IMR-90 (cell line): ENCODE results near the gene MAST1. TPM values are rescaled to one million over a fixed set of nuclear protein-coding genes. Genes with fewer than 3 reads are reported as not detected.

ENCODE experiments used
- ATAC-seq: fragments of 200-7000 bp; cut with Tn5 transposase; 2 replicates; pipeline ENCODE4 v1.9.1; 2020; ENCODE audit warnings: low read depth, mild to moderate bottlenecking, moderate library complexity
- BruUV-seq: library from RNA; stranded (reverse); fragments of 400-500 nt; replicated peaks from 2 replicates; lab custom pipeline; 2021; lab: Mats Ljungman, UMichigan
- CTCF ChIA-PET: fragments of 300-600 bp; formaldehyde crosslinking; extraction: SDS; loops from one replicate; lab custom pipeline; 2021; ENCODE audit warnings: antibody characterized with exemption; lab: Yijun Ruan, JAX
- POLR2A ChIA-PET: fragments of 300-600 bp; sonication (Branson Sonifier 250); formaldehyde crosslinking; loops from one replicate; lab custom pipeline; 2022; ENCODE audit warnings: antibody characterized with exemption; ENCODE audit not compliant: unreplicated experiment; lab: Charles Lee
- DNase-seq: peaks from one replicate; pipeline ENCODE4 v3.0.0; 2013
- H2AFZ ChIP-seq: replicated peaks from 2 replicates; pipeline ENCODE3; 2013; ENCODE audit warnings: low read length, mild to moderate bottlenecking; ENCODE audit not compliant: poor library complexity
- H2AK5ac ChIP-seq: 2 replicates; pipeline ENCODE4 v1.6.1; 2013; ENCODE audit warnings: low read depth, low read length, inconsistent platforms
- H2AK9ac ChIP-seq: replicated peaks from 2 replicates; pipeline ENCODE3; 2013; ENCODE audit warnings: mild to moderate bottlenecking, low read depth, low read length, moderate library complexity; ENCODE audit not compliant: poor library complexity
- H2BK120ac ChIP-seq: 2 replicates; pipeline ENCODE4 v1.6.1; 2013; ENCODE audit warnings: low read depth, low read length, inconsistent platforms
- H2BK15ac ChIP-seq: 3 replicates; pipeline ENCODE4 v1.6.1; 2013; ENCODE audit warnings: low read depth, low read length, inconsistent platforms
- H2BK20ac ChIP-seq: 2 replicates; pipeline ENCODE4 v1.6.1; 2013; ENCODE audit warnings: low read depth, mild to moderate bottlenecking, inconsistent platforms, low read length, moderate library complexity
- H2BK5ac ChIP-seq: 2 replicates; pipeline ENCODE4 v1.6.1; 2013; ENCODE audit warnings: mild to moderate bottlenecking, low read depth, low read length, inconsistent platforms; ENCODE audit not compliant: poor library complexity, severe bottlenecking
- H3K14ac ChIP-seq: replicated peaks from 2 replicates; pipeline ENCODE4 v1.6.1; 2013; ENCODE audit warnings: low read depth, low read length, inconsistent platforms
- H3K18ac ChIP-seq: 2 replicates; pipeline ENCODE4 v1.6.1; 2013; ENCODE audit warnings: low read depth, low read length, control low read depth
- H3K23ac ChIP-seq: 2 replicates; pipeline ENCODE4 v1.6.1; 2013; ENCODE audit warnings: low read depth, low read length, inconsistent platforms
- H3K27ac ChIP-seq: 2 replicates; pipeline ENCODE4 v1.5.1; 2013; ENCODE audit warnings: mild to moderate bottlenecking, control low read depth, low read length; ENCODE audit not compliant: insufficient read depth
- H3K27me3 ChIP-seq: 2 replicates; pipeline ENCODE4 v1.6.1; 2013; ENCODE audit warnings: low read length; ENCODE audit not compliant: control insufficient read depth, insufficient read depth
- H3K36me3 ChIP-seq: 2 replicates; pipeline ENCODE4 v1.6.1; 2013; ENCODE audit warnings: low read length, mixed read lengths; ENCODE audit not compliant: control insufficient read depth, insufficient read depth
- H3K4ac ChIP-seq: 2 replicates; pipeline ENCODE4 v1.6.1; 2013; ENCODE audit warnings: low read depth, low read length, inconsistent platforms
- H3K4me1 ChIP-seq: 2 replicates; pipeline ENCODE4 v1.6.1; 2013; ENCODE audit warnings: low read length, mixed read lengths; ENCODE audit not compliant: control insufficient read depth, insufficient read depth
- H3K4me2 ChIP-seq: 2 replicates; pipeline ENCODE4 v1.6.1; 2013; ENCODE audit warnings: low read depth, mild to moderate bottlenecking, control low read depth, low read length, moderate library complexity
- H3K4me3 ChIP-seq: 2 replicates; pipeline ENCODE4 v1.5.1; 2013; ENCODE audit warnings: low read depth, mild to moderate bottlenecking, control low read depth, low read length, moderate library complexity; ENCODE audit not compliant: insufficient read depth
- H3K56ac ChIP-seq: 2 replicates; pipeline ENCODE4 v1.6.1; 2013; ENCODE audit warnings: low read length, inconsistent platforms; ENCODE audit not compliant: insufficient read depth; ENCODE audit errors: extremely low read depth
- H3K79me1 ChIP-seq, 2 experiments: 2 replicates each; pipeline ENCODE4 v1.6.1; 2013; ENCODE audit warnings: low read length in 2 of 2, inconsistent platforms in 1 of 2, low read depth in 1 of 2
- H3K9ac ChIP-seq: 2 replicates; pipeline ENCODE4 v1.6.1; 2013; ENCODE audit warnings: low read depth, low read length, control low read depth
- H3K9me1 ChIP-seq: 2 replicates; pipeline ENCODE4 v1.6.1; 2013; ENCODE audit warnings: low read length, inconsistent platforms; ENCODE audit not compliant: insufficient read depth
- H3K9me3 ChIP-seq: 2 replicates; pipeline ENCODE4 v1.6.1; 2013; ENCODE audit warnings: low read length; ENCODE audit not compliant: control insufficient read depth, insufficient read depth
- H4K20me1 ChIP-seq: 2 replicates; pipeline ENCODE4 v1.6.1; 2013; ENCODE audit warnings: low read length, inconsistent platforms; ENCODE audit not compliant: insufficient read depth
- H4K5ac ChIP-seq: 2 replicates; pipeline ENCODE4 v1.6.1; 2013; ENCODE audit warnings: mild to moderate bottlenecking, low read depth, low read length, control low read depth
- H4K8ac ChIP-seq, 2 experiments: 2 replicates each; pipeline ENCODE4 v1.6.1; 2013; ENCODE audit warnings: low read depth in 2 of 2, low read length in 2 of 2, control low read depth in 1 of 2, inconsistent platforms in 1 of 2
- H4K91ac ChIP-seq: 2 replicates; pipeline ENCODE4 v1.6.1; 2013; ENCODE audit warnings: low read depth, low read length, inconsistent platforms; ENCODE audit not compliant: insufficient read depth
- BHLHE40 ChIP-seq: fragments of 150-350 bp; IDR thresholded peaks from 2 replicates; pipeline ENCODE4 v1.6.1; 2016; ENCODE audit warnings: mild to moderate bottlenecking, low read depth, low read length
- CHD1 ChIP-seq: IDR thresholded peaks from 2 replicates; pipeline ENCODE4 v1.6.1; 2012; ENCODE audit warnings: low read depth, low read length, improper control_type of control experiment
- MAFK ChIP-seq: IDR thresholded peaks from 2 replicates; pipeline ENCODE4 v1.6.1; 2012; ENCODE audit warnings: low read depth, low read length, improper control_type of control experiment
- MAZ ChIP-seq: IDR thresholded peaks from 2 replicates; pipeline ENCODE4 v1.6.1; 2012; ENCODE audit warnings: low read depth, mild to moderate bottlenecking, low read length, improper control_type of control experiment, moderate library complexity, borderline replicate concordance
- MXI1 ChIP-seq: IDR thresholded peaks from 2 replicates; pipeline ENCODE4 v1.6.1; 2012; ENCODE audit warnings: low read depth, mild to moderate bottlenecking, low read length, moderate library complexity, borderline replicate concordance
- NFE2L2 ChIP-seq: fragments of 150-350 bp; IDR thresholded peaks from 2 replicates; pipeline ENCODE4 v1.6.1; 2016; ENCODE audit warnings: low read depth, mild to moderate bottlenecking, low read length
- RAD21 ChIP-seq: IDR thresholded peaks from 2 replicates; pipeline ENCODE4 v1.6.1; 2012; ENCODE audit warnings: low read length, improper control_type of control experiment
- RCOR1 ChIP-seq: IDR thresholded peaks from 2 replicates; pipeline ENCODE4 v1.6.1; 2012; ENCODE audit warnings: mild to moderate bottlenecking, low read length, improper control_type of control experiment; ENCODE audit not compliant: insufficient replicate concordance
- WGBS, 2 experiments: methylation state at CpG; one replicate each; pipeline versions ENCODE4 v1.1.5 to v1.1.7; 2013; ENCODE audit warnings: missing lambda C conversion rate in 2 of 2; ENCODE audit not compliant: insufficient read length in 1 of 2; ENCODE audit errors: extremely low coverage in 2 of 2; 5-methylcytosine and 5-hydroxymethylcytosine counted together
- dilution Hi-C: fragments of 300-500 bp; cut with HindIII; formaldehyde crosslinking; loops from one replicate; pipeline ENCODE4 v1.14.3; 2018; ENCODE audit warnings: low sequenced_read_pairs; ENCODE audit not compliant: unreplicated experiment
- in situ Hi-C: fragments of 300-500 bp; cut with MboI; formaldehyde crosslinking; loops from 3 replicates; pipeline ENCODE4 v1.14.3; 2019; ENCODE audit warnings: low sequenced_read_pairs, inconsistent platforms, mixed read lengths
- intact Hi-C: fragments of 100-400 bp; cut with micrococcal nuclease; formaldehyde crosslinking; loops from 2 replicates; pipeline ENCODE4 v1.10.0; 2022
- polyA plus RNA-seq, 3 experiments: library from polyadenylated mRNA; depleted of rRNA; stranded (reverse); fragments of >200 nt; gene quantifications; 2 replicates each; pipeline ENCODE4 v1.2.3, GENCODE V29; 2012; ENCODE audit warnings: low replicate concordance in 1 of 3
- total RNA-seq: library from RNA; depleted of rRNA; stranded (reverse); fragments of >200 nt; gene quantifications from 2 replicates; pipeline ENCODE4 v1.2.3, GENCODE V29; 2012
- TF ChIP-seq, protein P1 (sequence below): conservative IDR thresholded peaks from 2 replicates; pipeline ENCODE4 v1.5.1; 2012; ENCODE audit warnings: mild to moderate bottlenecking, low read depth, low read length, improper control_type of control experiment
- TF ChIP-seq, protein P2 (sequence below): fragments of 150-350 bp; IDR thresholded peaks from 2 replicates; pipeline ENCODE4 v1.6.1; 2017; ENCODE audit warnings: mild to moderate bottlenecking, antibody characterized with exemption, low read length, low read depth
- TF ChIP-seq, protein P3 (sequence below): fragments of 150-350 bp; IDR thresholded peaks from 2 replicates; pipeline ENCODE4 v1.6.1; 2016; ENCODE audit warnings: low read depth, mild to moderate bottlenecking, low read length, moderate library complexity, borderline replicate concordance

MAST1 gene
- total and polyA plus RNA-seq, 2 of the 4 experiments (the other 2 are of a cell fraction), result 0.56 to 1.1 TPM

DNA sequence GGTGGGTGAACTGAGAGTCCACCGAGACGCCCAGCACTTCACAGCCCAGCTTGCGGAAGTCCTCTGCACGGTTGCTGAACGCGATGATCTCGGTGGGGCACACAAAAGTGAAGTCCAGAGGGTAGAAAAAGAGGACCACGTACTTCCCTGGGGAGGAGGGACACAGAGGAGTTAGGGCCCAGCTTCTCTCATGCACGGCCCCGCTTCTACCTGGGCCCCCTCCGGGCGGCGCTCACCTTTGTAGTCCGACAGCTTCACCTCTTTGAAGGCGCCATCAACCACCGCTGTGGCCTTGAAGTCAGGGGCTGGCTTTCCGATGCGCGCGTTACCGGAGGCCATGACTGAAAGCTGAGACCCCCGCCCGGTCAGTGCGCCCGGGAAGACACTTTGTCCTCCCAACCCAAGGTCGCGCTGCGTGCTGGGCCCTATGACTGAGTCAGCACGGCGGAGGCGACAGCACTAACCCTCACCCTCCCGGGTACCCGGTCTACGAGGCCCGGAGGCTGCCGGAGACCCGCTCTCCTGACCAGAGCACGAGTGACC, 37.3 kb upstream of the MAST1 start:
- Histone ChIP-seq H2AK5ac (peak overlapping the region; percentile 76), H3K56ac (no peak overlapping the region), H4K91ac (peak overlapping the region; percentile 35; the same call in 1 of the 2 replicates), H2AK9ac (peak overlapping the region; percentile 88), H3K27ac (peak overlapping the region; percentile 78), H4K20me1 (no peaks in the 10 kb centered on the region), H3K18ac (peak overlapping the region; percentile 45; the same call in 1 of the 2 replicates), H3K9me1 (peaks cover 2% of the 10 kb centered on the region; the same call in 1 of the 2 replicates), H2BK20ac (no peak overlapping the region), H3K79me1 (peaks cover 4 to 22% of the 10 kb centered on the region in 2 experiments; a peak in 3 of 4 replicates), H3K4me3 (peak overlapping the region; percentile 90), H3K23ac (peak overlapping the region; percentile 94), H3K4me2 (peak overlapping the region; percentile 92), H2BK5ac (peak overlapping the region; percentile 44), H3K14ac (peak overlapping the region; percentile 92), H3K4me1 (peaks cover 6% of the 10 kb centered on the region), H2BK15ac (no peak overlapping the region), H3K4ac (peak overlapping the region; percentile 57), H3K9me3 (no peaks in the 10 kb centered on the region), H4K8ac (peak overlapping the region; percentile 82 to 92; a peak in 2 of 4 replicates), H3K36me3 (peaks cover 9% of the 10 kb centered on the region), H3K27me3 (no peaks in the 10 kb centered on the region), H2AFZ (peak overlapping the region; percentile 98), H3K9ac (peak overlapping the region; percentile 95), H4K5ac (peak overlapping the region; percentile 50; the same call in 1 of the 2 replicates), H2BK120ac (no peak overlapping the region)
- POLR2A ChIA-PET, result interaction anchor here (0.8 kb wide), 1 partner anchor 9 kb away, joined by 3 read pairs; the partner anchor contains the start of gene JUNB
- intact Hi-C loops (no loop called here), dilution Hi-C loops (no loop called here), in situ Hi-C loops (loop anchor here (5.0 kb wide), 1 partner anchor 34 kb away; no protein-coding TSS in a partner anchor)
- no peak for TF ChIP-seq MXI1
- no peak for TF ChIP-seq CHD1
- TF ChIP-seq BHLHE40, result no peak
- TF ChIP-seq RAD21, result no peak
- TF ChIP-seq, protein P1, sequence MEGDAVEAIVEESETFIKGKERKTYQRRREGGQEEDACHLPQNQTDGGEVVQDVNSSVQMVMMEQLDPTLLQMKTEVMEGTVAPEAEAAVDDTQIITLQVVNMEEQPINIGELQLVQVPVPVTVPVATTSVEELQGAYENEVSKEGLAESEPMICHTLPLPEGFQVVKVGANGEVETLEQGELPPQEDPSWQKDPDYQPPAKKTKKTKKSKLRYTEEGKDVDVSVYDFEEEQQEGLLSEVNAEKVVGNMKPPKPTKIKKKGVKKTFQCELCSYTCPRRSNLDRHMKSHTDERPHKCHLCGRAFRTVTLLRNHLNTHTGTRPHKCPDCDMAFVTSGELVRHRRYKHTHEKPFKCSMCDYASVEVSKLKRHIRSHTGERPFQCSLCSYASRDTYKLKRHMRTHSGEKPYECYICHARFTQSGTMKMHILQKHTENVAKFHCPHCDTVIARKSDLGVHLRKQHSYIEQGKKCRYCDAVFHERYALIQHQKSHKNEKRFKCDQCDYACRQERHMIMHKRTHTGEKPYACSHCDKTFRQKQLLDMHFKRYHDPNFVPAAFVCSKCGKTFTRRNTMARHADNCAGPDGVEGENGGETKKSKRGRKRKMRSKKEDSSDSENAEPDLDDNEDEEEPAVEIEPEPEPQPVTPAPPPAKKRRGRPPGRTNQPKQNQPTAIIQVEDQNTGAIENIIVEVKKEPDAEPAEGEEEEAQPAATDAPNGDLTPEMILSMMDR, result no peak
- TF ChIP-seq, protein P2, sequence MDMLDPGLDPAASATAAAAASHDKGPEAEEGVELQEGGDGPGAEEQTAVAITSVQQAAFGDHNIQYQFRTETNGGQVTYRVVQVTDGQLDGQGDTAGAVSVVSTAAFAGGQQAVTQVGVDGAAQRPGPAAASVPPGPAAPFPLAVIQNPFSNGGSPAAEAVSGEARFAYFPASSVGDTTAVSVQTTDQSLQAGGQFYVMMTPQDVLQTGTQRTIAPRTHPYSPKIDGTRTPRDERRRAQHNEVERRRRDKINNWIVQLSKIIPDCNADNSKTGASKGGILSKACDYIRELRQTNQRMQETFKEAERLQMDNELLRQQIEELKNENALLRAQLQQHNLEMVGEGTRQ, result no peak
- no peak for TF ChIP-seq MAFK
- TF ChIP-seq MAZ, result no peak
- TF ChIP-seq, protein P3, sequence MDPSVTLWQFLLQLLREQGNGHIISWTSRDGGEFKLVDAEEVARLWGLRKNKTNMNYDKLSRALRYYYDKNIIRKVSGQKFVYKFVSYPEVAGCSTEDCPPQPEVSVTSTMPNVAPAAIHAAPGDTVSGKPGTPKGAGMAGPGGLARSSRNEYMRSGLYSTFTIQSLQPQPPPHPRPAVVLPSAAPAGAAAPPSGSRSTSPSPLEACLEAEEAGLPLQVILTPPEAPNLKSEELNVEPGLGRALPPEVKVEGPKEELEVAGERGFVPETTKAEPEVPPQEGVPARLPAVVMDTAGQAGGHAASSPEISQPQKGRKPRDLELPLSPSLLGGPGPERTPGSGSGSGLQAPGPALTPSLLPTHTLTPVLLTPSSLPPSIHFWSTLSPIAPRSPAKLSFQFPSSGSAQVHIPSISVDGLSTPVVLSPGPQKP, result no peak
- no peak for TF ChIP-seq RCOR1
- TF ChIP-seq NFE2L2, result no peak
- DNase-seq (no peak), ATAC-seq (peak; percentile 26)
- no TSS peak for BruUV-seq
- 1% methylated on average over 14 of the region's 38 CpGs; no CpG with 5 or more reads in 1 of the 2 experiments for WGBS, 2 experiments
- CTCF ChIA-PET, result interaction anchor here (0.7 to 1.0 kb wide), 2 partner anchors 35 to 47 kb away, joined by 3 read pairs; no protein-coding TSS in a partner anchor
